Uterus (tissue), 4 donors: Measurements from ENCODE around the gene STH. TPM values are rescaled to one million over a fixed set of nuclear protein-coding genes. Genes with fewer than 3 reads are reported as not detected.
"Not testable (repeated sequence)": the region's sequence is repeated elsewhere in the genome, so short reads cannot be mapped to it uniquely, and the experiment has no call there.

Experiments used
- DNase-seq, 2 donors: peaks; one replicate each; pipeline ENCODE4 v3.0.0-alpha.2; 2019 to 2020
- H3K27ac ChIP-seq, 2 donors: fragments of 200-600 bp; sonication (generic); 1 replicate in 1 of 2; 2 replicates in 1 of 2; pipeline ENCODE4 v1.5.1; 2016 to 2018
- H3K27me3 ChIP-seq, 2 donors: fragments of 200-600 bp; sonication (generic); one replicate each; pipeline ENCODE4 v1.5.1; 2018 to 2019; ENCODE audit warnings: control low read depth in 1 of 2
- H3K36me3 ChIP-seq, 2 donors: fragments of 200-600 bp; sonication (generic); one replicate each; pipeline ENCODE4 v1.5.1; 2019; ENCODE audit warnings: control low read depth in 1 of 2
- H3K4me1 ChIP-seq, 2 donors: fragments of 200-600 bp; sonication (generic); one replicate each; pipeline ENCODE4 v1.5.1; 2018 to 2019; ENCODE audit warnings: control low read depth in 1 of 2
- H3K4me3 ChIP-seq, 2 donors: fragments of 200-600 bp; sonication (generic); 1 replicate in 1 of 2; 2 replicates in 1 of 2; pipeline ENCODE4 v1.5.1; 2018 to 2019; ENCODE audit warnings: mild to moderate bottlenecking in 1 of 2
- H3K9me3 ChIP-seq, 2 donors: fragments of 200-600 bp; sonication (generic); one replicate each; pipeline ENCODE4 v1.5.1; 2019; ENCODE audit warnings: control low read depth in 1 of 2
- CTCF ChIP-seq, 4 experiments: fragments of 200-600 bp in 2 of 4; fragments of 450-650 bp in 2 of 4; sonication (generic) in 2 of 4; IDR thresholded peaks; one replicate each; pipeline ENCODE4 v1.5.1; 2016 to 2019; ENCODE audit warnings: antibody characterized with exemption in 4 of 4, mild to moderate bottlenecking in 2 of 4, moderate library complexity in 1 of 4
- POLR2A ChIP-seq, 2 donors: fragments of 450-650 bp; IDR thresholded peaks; one replicate each; pipeline ENCODE4 v1.6.1; 2016; ENCODE audit warnings: antibody characterized with exemption in 2 of 2, mild to moderate bottlenecking in 1 of 2, moderate library complexity in 1 of 2
- intact Hi-C: fragments of 100-400 bp; cut with DNase I; formaldehyde crosslinking; loops from one replicate; pipeline ENCODE4 v1.15.1; 2023; ENCODE audit warnings: low total_unique reads
- total RNA-seq, 4 donors: library from RNA; depleted of rRNA in 3 of 4; stranded (reverse); fragments of >200 nt in 3 of 4; gene quantifications; one replicate each; pipeline versions ENCODE4 v1.1.0 to v1.2.4, GENCODE V29; 2014 to 2023
- donor health status: DM: yes; HTN: yes; CAD: no.

STH gene
- total RNA-seq, 4 donors from 2014 or later = not detected

GRCh38 chr17:46010597-46011186 lies 11.6 kb downstream of the STH start:
- Histone ChIP-seq H3K27me3 (no peaks in the 10 kb centered on the region), H3K4me1 (no peaks in the 10 kb centered on the region), H3K36me3 (no peaks in the 10 kb centered on the region), H3K4me3 (no peak overlapping the region), H3K27ac (no peak overlapping the region), H3K9me3 (no peaks in the 10 kb centered on the region)
- no peak for TF ChIP-seq POLR2A (IDR thresholded peaks at IDR 0.05)
- no peak for TF ChIP-seq CTCF (IDR thresholded peaks at IDR 0.05)
- no peak for DNase-seq
- intact Hi-C loops = no loop called here

DNA sequence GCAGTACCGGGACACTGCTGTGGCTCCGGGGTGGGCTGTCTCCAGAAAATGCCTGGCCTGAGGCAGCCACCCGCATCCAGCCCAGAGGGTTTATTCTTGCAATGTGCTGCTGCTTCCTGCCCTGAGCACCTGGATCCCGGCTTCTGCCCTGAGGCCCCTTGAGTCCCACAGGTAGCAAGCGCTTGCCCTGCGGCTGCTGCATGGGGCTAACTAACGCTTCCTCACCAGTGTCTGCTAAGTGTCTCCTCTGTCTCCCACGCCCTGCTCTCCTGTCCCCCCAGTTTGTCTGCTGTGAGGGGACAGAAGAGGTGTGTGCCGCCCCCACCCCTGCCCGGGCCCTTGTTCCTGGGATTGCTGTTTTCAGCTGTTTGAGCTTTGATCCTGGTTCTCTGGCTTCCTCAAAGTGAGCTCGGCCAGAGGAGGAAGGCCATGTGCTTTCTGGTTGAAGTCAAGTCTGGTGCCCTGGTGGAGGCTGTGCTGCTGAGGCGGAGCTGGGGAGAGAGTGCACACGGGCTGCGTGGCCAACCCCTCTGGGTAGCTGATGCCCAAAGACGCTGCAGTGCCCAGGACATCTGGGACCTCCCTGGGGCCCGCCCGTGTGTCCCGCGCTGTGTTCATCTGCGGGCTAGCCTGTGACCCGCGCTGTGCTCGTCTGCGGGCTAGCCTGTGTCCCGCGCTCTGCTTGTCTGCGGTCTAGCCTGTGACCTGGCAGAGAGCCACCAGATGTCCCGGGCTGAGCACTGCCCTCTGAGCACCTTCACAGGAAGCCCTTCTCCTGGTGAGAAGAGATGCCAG lies 12.9 kb downstream of the STH start:
- no peaks in the 10 kb centered on the region for H3K9me3 ChIP-seq
- no peaks in the 10 kb centered on the region for H3K4me1 ChIP-seq
- TF ChIP-seq CTCF (IDR thresholded peaks at IDR 0.05) (no peak), POLR2A (IDR thresholded peaks at IDR 0.05) (no peak)
- DNase-seq = no peak
- H3K4me3 ChIP-seq = no peak overlapping the region
- intact Hi-C loops = no loop called here
- H3K27ac ChIP-seq = no peak overlapping the region
- no peaks in the 10 kb centered on the region for H3K27me3 ChIP-seq
- no peaks in the 10 kb centered on the region for H3K36me3 ChIP-seq

GRCh38 chr17:46012506-46013079 lies 13.5 kb downstream of the STH start:
- intact Hi-C loops = no loop called here
- Histone ChIP-seq H3K27me3 (no peaks in the 10 kb centered on the region), H3K4me1 (no peaks in the 10 kb centered on the region), H3K27ac (no peak overlapping the region), H3K9me3 (no peaks in the 10 kb centered on the region), H3K36me3 (no peaks in the 10 kb centered on the region), H3K4me3 (no peak overlapping the region)
- DNase-seq = no peak
- TF ChIP-seq POLR2A (IDR thresholded peaks at IDR 0.05) = no peak
- TF ChIP-seq CTCF (IDR thresholded peaks at IDR 0.05) = no peak

DNA sequence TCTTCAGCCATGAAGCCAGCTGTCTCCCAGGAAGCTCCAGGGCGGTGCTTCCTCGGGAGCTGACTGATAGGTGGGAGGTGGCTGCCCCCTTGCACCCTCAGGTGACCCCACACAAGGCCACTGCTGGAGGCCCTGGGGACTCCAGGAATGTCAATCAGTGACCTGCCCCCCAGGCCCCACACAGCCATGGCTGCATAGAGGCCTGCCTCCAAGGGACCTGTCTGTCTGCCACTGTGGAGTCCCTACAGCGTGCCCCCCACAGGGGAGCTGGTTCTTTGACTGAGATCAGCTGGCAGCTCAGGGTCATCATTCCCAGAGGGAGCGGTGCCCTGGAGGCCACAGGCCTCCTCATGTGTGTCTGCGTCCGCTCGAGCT lies 14.1 kb downstream of the STH start:
- no peak for DNase-seq
- no peaks in the 10 kb centered on the region for H3K36me3 ChIP-seq
- TF ChIP-seq CTCF (IDR thresholded peaks at IDR 0.05) = no peak
- no peak for TF ChIP-seq POLR2A (IDR thresholded peaks at IDR 0.05)
- intact Hi-C loops = no loop called here
- H3K4me1 ChIP-seq = no peaks in the 10 kb centered on the region
- no peak overlapping the region for H3K27ac ChIP-seq
- H3K4me3 ChIP-seq = no peak overlapping the region
- H3K27me3 ChIP-seq = no peaks in the 10 kb centered on the region
- H3K9me3 ChIP-seq = no peaks in the 10 kb centered on the region

- Histone ChIP-seq H3K36me3 (no peaks in the 10 kb centered on the region), H3K9me3 (no peaks in the 10 kb centered on the region), H3K27me3 (no peaks in the 10 kb centered on the region), H3K27ac (no peak overlapping the region), H3K4me3 (no peak overlapping the region), H3K4me1 (no peaks in the 10 kb centered on the region)
- TF ChIP-seq POLR2A (IDR thresholded peaks at IDR 0.05) = no peak
- TF ChIP-seq CTCF (IDR thresholded peaks at IDR 0.05) = no peak
- intact Hi-C loops = no loop called here
- no peak for DNase-seq
These were observed 14.6 kb downstream of the STH start for GRCh38 chr17:46013502-46014165.

DNA sequence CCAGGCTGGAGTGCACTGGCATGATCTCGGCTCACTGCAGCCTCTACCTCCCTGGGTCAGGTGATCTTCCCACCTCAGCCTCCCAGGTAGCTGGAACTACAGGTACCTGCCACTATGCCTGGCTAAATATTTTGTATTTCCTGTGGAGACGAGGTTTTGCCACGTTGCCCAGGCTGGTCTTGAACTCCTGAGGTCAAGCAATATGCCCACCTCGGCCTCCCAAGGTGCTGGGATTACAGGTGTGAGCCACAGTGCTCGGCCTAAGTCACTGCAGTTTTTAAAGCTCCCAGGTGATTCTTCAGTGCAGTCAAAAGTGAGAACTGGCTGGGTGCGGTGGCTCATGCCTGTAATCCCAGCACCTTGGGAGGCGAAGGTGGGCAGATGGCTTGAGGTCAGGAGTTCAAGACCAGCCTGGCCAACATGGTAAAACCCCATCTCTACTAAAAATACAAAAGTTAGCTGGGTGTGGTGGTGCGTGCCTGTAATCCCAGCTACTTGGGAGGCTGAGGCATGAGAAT lies 20.4 kb downstream of the STH start:
- intact Hi-C loops = not testable (repeated sequence)

More for the DNA sequence above, 20.4 kb downstream of the STH start:
- not testable (repeated sequence) for DNase-seq, H3K4me3 ChIP-seq, H3K27ac ChIP-seq, H3K9me3 ChIP-seq, H3K27me3 ChIP-seq, H3K36me3 ChIP-seq, H3K4me1 ChIP-seq
